Astrocyte of the spinal cord (primary cell): ENCODE measurements around the gene PHLPP1.

Experiments
- DNase-seq: peaks from one replicate; pipeline ENCODE4 v3.0.0; 2011; ENCODE audit warnings: low read depth, low spot score
- H3K4me3 ChIP-seq: 2 replicates; pipeline ENCODE4 v1.5.1; 2011; ENCODE audit warnings: low read depth, mild to moderate bottlenecking, low read length, moderate library complexity
- in situ Hi-C: cut with HindIII; loops from 2 replicates; pipeline ENCODE4 v1.10.0; 2017; ENCODE audit warnings: low sequenced_read_pairs
- TF ChIP-seq, protein P1 (sequence below): IDR thresholded peaks from 2 replicates; pipeline ENCODE4 v1.5.1; 2012; ENCODE audit warnings: low read depth, mild to moderate bottlenecking, low read length, inconsistent platforms

PHLPP1 gene

GRCh38 chr18:62867534-62867933, 152.2 kb downstream of the PHLPP1 start:
- in situ Hi-C loops: no loop called here
- TF ChIP-seq, protein P1, sequence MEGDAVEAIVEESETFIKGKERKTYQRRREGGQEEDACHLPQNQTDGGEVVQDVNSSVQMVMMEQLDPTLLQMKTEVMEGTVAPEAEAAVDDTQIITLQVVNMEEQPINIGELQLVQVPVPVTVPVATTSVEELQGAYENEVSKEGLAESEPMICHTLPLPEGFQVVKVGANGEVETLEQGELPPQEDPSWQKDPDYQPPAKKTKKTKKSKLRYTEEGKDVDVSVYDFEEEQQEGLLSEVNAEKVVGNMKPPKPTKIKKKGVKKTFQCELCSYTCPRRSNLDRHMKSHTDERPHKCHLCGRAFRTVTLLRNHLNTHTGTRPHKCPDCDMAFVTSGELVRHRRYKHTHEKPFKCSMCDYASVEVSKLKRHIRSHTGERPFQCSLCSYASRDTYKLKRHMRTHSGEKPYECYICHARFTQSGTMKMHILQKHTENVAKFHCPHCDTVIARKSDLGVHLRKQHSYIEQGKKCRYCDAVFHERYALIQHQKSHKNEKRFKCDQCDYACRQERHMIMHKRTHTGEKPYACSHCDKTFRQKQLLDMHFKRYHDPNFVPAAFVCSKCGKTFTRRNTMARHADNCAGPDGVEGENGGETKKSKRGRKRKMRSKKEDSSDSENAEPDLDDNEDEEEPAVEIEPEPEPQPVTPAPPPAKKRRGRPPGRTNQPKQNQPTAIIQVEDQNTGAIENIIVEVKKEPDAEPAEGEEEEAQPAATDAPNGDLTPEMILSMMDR: no peak
- H3K4me3 ChIP-seq: no peak overlapping the region
- DNase-seq: no peak

DNA sequence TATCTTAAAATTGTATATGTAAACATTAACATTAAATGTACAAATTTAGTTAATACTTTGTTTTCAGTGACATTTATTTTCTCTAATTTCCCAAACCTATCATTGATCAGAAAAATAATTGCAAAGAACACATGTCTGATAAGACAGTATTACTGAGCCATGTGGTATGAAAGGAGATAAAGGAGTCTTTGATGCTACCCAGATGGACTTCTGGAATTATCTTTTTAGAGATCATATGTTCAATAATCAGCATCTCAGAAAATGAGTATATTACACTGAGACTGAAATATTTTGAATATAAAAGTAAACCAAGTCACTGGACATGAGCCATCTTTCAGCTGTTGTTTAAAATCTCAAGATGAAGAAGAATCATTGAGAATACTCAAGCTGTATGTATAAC, 153.3 kb downstream of the PHLPP1 start:
- no peak overlapping the region for H3K4me3 ChIP-seq
- TF ChIP-seq, protein P1: no peak
- in situ Hi-C loops: no loop called here
- no peak for DNase-seq

- no peak overlapping the region for H3K4me3 ChIP-seq
- DNase-seq: no peak
- in situ Hi-C loops: no loop called here
- TF ChIP-seq, protein P1: no peak
Observed at GRCh38 chr18:62870643-62871042, 155.3 kb downstream of the PHLPP1 start.

DNA sequence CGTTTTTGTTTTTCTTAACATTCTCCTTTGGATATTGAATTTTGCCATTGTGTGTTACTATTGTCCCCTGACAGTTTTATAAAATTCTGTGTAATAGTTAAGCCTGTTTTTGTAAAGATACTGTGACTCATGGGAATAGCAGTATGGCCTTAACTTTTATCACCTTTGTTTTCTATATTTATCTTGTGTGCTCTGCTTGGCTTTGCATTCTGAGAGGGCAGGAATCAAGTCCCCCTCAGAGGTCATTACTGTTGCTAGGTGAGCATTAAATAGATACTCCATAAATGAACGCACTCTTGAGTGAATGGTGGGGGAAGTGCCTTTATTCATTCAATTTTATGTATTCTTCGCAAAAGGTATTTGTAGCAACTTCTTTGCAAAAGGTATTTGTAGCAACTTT, 160.0 kb downstream of the PHLPP1 start:
- TF ChIP-seq, protein P1: no peak
- in situ Hi-C loops: no loop called here
- no peak overlapping the region for H3K4me3 ChIP-seq
- DNase-seq: no peak

- no peak for DNase-seq
- in situ Hi-C loops: no loop called here
- TF ChIP-seq, protein P1: no peak
- H3K4me3 ChIP-seq: no peak overlapping the region
Observed at GRCh38 chr18:62876111-62876510, 160.8 kb downstream of the PHLPP1 start.

DNA sequence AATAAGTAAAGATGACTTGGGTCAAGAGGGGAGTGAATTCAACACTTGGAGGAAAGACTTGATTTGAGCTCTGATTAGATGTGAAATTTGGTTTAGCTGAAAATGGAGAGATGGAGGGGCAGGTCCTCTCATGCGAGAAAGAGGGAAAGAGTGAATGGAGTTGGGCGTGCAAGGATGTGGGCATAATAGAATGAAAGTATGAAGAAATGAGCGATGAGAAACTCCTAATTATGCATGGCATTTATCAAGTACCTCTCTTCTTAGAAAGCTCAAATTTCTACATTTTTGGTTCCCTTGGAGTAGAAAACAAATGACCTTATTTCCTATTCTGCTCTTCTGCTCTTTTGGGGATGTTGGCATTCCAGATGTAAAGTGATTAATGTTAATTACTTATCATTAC, 161.5 kb downstream of the PHLPP1 start:
- TF ChIP-seq, protein P1: no peak
- in situ Hi-C loops: no loop called here
- H3K4me3 ChIP-seq: no peak overlapping the region
- DNase-seq: no peak
